Testis (tissue), 2 donors: ENCODE results near the gene ANGPTL7.

Experiments
- CTCF ChIP-seq, 3 experiments: fragments of 450-650 bp in 2 of 3; fragments of 200-600 bp in 1 of 3; sonication (generic) in 1 of 3; IDR thresholded peaks; one replicate each; pipeline ENCODE4 v1.5.1; 2016 to 2019; ENCODE audit warnings: antibody characterized with exemption in 3 of 3, mild to moderate bottlenecking in 2 of 3, moderate library complexity in 1 of 3
- POLR2A ChIP-seq: fragments of 450-650 bp; IDR thresholded peaks from one replicate; pipeline ENCODE4 v1.6.1; 2017; ENCODE audit warnings: antibody characterized with exemption, mild to moderate bottlenecking, moderate library complexity

GRCh38 chr1:11176081-11176706 lies 13.0 kb upstream of the ANGPTL7 start:
- TF ChIP-seq POLR2A: no peak
- no peak for TF ChIP-seq CTCF (IDR thresholded peaks at IDR 0.05)
